Measurements from ENCODE around the gene OR5AK2.
"Not testable (repeated sequence)": the region's sequence is repeated elsewhere in the genome, so short reads cannot be mapped to it uniquely, and the experiment has no call there.

The OR5AK2 gene, protein sequence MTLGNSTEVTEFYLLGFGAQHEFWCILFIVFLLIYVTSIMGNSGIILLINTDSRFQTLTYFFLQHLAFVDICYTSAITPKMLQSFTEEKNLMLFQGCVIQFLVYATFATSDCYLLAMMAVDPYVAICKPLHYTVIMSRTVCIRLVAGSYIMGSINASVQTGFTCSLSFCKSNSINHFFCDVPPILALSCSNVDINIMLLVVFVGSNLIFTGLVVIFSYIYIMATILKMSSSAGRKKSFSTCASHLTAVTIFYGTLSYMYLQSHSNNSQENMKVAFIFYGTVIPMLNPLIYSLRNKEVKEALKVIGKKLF

GRCh38 chr11:56988614-56989013 lies at the start of gene OR5AK2:
Gene OR5AK2, plus strand, starts transcription at chr11:56988914. Its CDS starts 0 bp downstream, at chr11:56988914.
- Histone ChIP-seq H3K27ac (ENCODE audit: poor library complexity, severe bottlenecking) (no peak within 1 kb of the TSS), H3K36me3 (ENCODE audit: low read depth) (no peaks in the 10 kb centered on the region), H3K4me1 (ENCODE audit: insufficient read depth, poor library complexity, severe bottlenecking) (no peaks in the 10 kb centered on the region), H3K9me3 (ENCODE audit: severe bottlenecking) (no peaks in the 10 kb centered on the region), H3K27me3 (ENCODE audit: insufficient read depth, poor library complexity, severe bottlenecking) (no peaks in the 10 kb centered on the region), H3K4me3 (ENCODE audit: severe bottlenecking) (no peak within 1 kb of the TSS)
- DNase-seq (ENCODE audit: low spot score) (no peak), ATAC-seq (ENCODE audit: low read depth) (no peak)
- no peak for TF ChIP-seq CTCF (IDR thresholded peaks at IDR 0.05; ENCODE audit: poor library complexity, severe bottlenecking)

DNA sequence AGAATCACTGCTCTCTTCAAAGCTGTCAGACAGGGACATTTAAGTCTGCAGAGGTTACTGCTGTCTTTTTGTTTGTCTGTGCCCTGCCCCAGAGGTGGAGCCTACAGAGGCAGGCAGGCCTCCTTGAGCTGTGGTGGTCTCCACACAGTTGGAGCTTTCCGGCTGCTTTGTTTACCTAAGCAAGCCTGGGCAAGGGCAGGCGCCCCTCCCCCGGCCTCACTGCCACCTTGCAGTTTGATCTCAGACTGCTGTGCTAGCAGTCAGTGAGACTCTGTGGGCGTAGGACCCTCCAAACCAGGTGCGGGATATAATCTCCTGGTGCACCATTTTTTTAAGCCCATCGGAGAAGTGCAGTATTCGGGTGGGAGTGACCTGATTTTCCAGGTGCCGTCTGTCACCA lies 43.2 kb upstream of the OR5AK2 start:
- not testable (repeated sequence) for H3K36me3 ChIP-seq (ENCODE audit: low read depth); H3K9me3 ChIP-seq (ENCODE audit: severe bottlenecking); DNase-seq (ENCODE audit: low spot score); H3K4me3 ChIP-seq (ENCODE audit: severe bottlenecking); H3K27me3 ChIP-seq (ENCODE audit: insufficient read depth, poor library complexity, severe bottlenecking); H3K27ac ChIP-seq (ENCODE audit: poor library complexity, severe bottlenecking); ATAC-seq (ENCODE audit: low read depth); H3K4me1 ChIP-seq (ENCODE audit: insufficient read depth, poor library complexity, severe bottlenecking)

GRCh38 chr11:56948991-56949515 lies 39.7 kb upstream of the OR5AK2 start:
- Histone ChIP-seq H3K4me3 (ENCODE audit: severe bottlenecking) (no peak overlapping the region), H3K9me3 (ENCODE audit: severe bottlenecking) (no peaks in the 10 kb centered on the region), H3K27ac (ENCODE audit: poor library complexity, severe bottlenecking) (no peak overlapping the region), H3K4me1 (ENCODE audit: insufficient read depth, poor library complexity, severe bottlenecking) (no peaks in the 10 kb centered on the region), H3K36me3 (ENCODE audit: low read depth) (no peaks in the 10 kb centered on the region), H3K27me3 (ENCODE audit: insufficient read depth, poor library complexity, severe bottlenecking) (no peaks in the 10 kb centered on the region)
- ATAC-seq (ENCODE audit: low read depth) (no peak), DNase-seq (ENCODE audit: low spot score) (no peak)
- no peak for TF ChIP-seq CTCF (IDR thresholded peaks at IDR 0.05; ENCODE audit: poor library complexity, severe bottlenecking)

- ATAC-seq (ENCODE audit: low read depth) (no peak), DNase-seq (ENCODE audit: low spot score) (no peak)
- Histone ChIP-seq H3K9me3 (ENCODE audit: severe bottlenecking) (no peaks in the 10 kb centered on the region), H3K27ac (ENCODE audit: poor library complexity, severe bottlenecking) (no peak overlapping the region), H3K4me3 (ENCODE audit: severe bottlenecking) (no peak overlapping the region), H3K4me1 (ENCODE audit: insufficient read depth, poor library complexity, severe bottlenecking) (no peaks in the 10 kb centered on the region), H3K36me3 (ENCODE audit: low read depth) (no peaks in the 10 kb centered on the region), H3K27me3 (ENCODE audit: insufficient read depth, poor library complexity, severe bottlenecking) (no peaks in the 10 kb centered on the region)
- no peak for TF ChIP-seq CTCF (IDR thresholded peaks at IDR 0.05; ENCODE audit: poor library complexity, severe bottlenecking)
These were observed 38.2 kb upstream of the OR5AK2 start for GRCh38 chr11:56950510-56950909.

- H3K4me3 ChIP-seq (ENCODE audit: severe bottlenecking); DNase-seq (ENCODE audit: low spot score); H3K27me3 ChIP-seq (ENCODE audit: insufficient read depth, poor library complexity, severe bottlenecking); H3K4me1 ChIP-seq (ENCODE audit: insufficient read depth, poor library complexity, severe bottlenecking); H3K9me3 ChIP-seq (ENCODE audit: severe bottlenecking); H3K27ac ChIP-seq (ENCODE audit: poor library complexity, severe bottlenecking); H3K36me3 ChIP-seq (ENCODE audit: low read depth); ATAC-seq (ENCODE audit: low read depth): not testable (repeated sequence)
These were observed 34.8 kb upstream of the OR5AK2 start for GRCh38 chr11:56953907-56954306.

DNA sequence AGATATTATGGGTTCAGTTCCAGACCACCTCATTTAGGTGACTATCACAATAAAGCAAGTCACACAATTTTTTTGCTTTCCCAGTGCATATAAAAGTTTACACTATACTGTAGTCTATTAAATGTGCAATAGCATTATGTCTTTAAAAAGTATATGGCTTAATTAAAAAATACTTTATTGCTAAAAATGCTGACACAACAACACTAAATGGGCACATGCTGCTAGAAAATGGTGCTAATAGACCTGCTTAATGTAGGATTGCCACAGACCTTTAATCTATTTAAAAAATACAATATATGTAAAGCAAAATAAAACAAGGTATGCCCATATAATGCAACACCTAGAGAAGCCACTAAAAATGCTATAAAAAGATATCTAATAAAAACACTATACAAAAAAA lies 27.1 kb upstream of the OR5AK2 start:
- H3K27ac ChIP-seq (ENCODE audit: poor library complexity, severe bottlenecking) = no peak overlapping the region
- no peaks in the 10 kb centered on the region for H3K27me3 ChIP-seq (ENCODE audit: insufficient read depth, poor library complexity, severe bottlenecking)
- TF ChIP-seq CTCF (IDR thresholded peaks at IDR 0.05; ENCODE audit: poor library complexity, severe bottlenecking) = no peak
- no peak overlapping the region for H3K4me3 ChIP-seq (ENCODE audit: severe bottlenecking)
- DNase-seq (ENCODE audit: low spot score) (no peak), ATAC-seq (ENCODE audit: low read depth) (no peak)
- H3K4me1 ChIP-seq (ENCODE audit: insufficient read depth, poor library complexity, severe bottlenecking) = no peaks in the 10 kb centered on the region
- no peaks in the 10 kb centered on the region for H3K36me3 ChIP-seq (ENCODE audit: low read depth)
- H3K9me3 ChIP-seq (ENCODE audit: severe bottlenecking) = no peaks in the 10 kb centered on the region

All from RWPE2 (cell line).